ENCODE data around the gene COL9A3. TPM values are rescaled to one million over a fixed set of nuclear protein-coding genes. Genes with fewer than 3 reads are reported as not detected.

The COL9A3 gene
- total RNA-seq, 3 donors from 2014 or later (not counting 1 experiment from before 2014, with no cell fraction given), result 1.9 TPM; not detected in 2

GRCh38 chr20:62821726-62822210 is 4.9 kb downstream of the COL9A3 start:
- Histone ChIP-seq H3K27me3 (ENCODE audit: control insufficient read depth, insufficient read depth, low read length) (peaks cover 15% of the 10 kb centered on the region), H3K4me3 (ENCODE audit: low read length) (no peak overlapping the region), H3K27ac (ENCODE audit: low read length) (no peak overlapping the region), H3K4me1 (ENCODE audit: control insufficient read depth, insufficient read depth, low read length) (peaks cover 16% of the 10 kb centered on the region), H3K9me3 (ENCODE audit: control insufficient read depth, insufficient read depth, low read length) (no peaks in the 10 kb centered on the region), H3K36me3 (ENCODE audit: control insufficient read depth, insufficient read depth, low read length) (no peaks in the 10 kb centered on the region)
- TF ChIP-seq CTCF (IDR thresholded peaks at IDR 0.05), result no peak
- H3K36me3 Mint-ChIP-seq, result no peaks in the 10 kb centered on the region
- intact Hi-C loops (cut with micrococcal nuclease), result no loop called here
- H3K4me1 Mint-ChIP-seq, result no peaks in the 10 kb centered on the region
- no peak overlapping the region for H3K4me3 Mint-ChIP-seq
- peaks cover 0 to 8% of the 10 kb centered on the region in 2 donors for H3K27me3 Mint-ChIP-seq (ENCODE audit: low read depth in 2 of 2)
- 93% methylated on average over 12 of the region's 12 CpGs for WGBS (ENCODE audit: insufficient coverage)
- ATAC-seq (no peak), DNase-seq (no peak)
- H3K27ac Mint-ChIP-seq, result no peak overlapping the region
- no peaks in the 10 kb centered on the region for H3K9me3 Mint-ChIP-seq

- H3K4me3 ChIP-seq (ENCODE audit: low read length), result no peak overlapping the region
- H3K9me3 Mint-ChIP-seq, result no peaks in the 10 kb centered on the region
- ATAC-seq (no peak), DNase-seq (no peak)
- no peak overlapping the region for H3K4me3 Mint-ChIP-seq
- WGBS (ENCODE audit: insufficient coverage), result 78% methylated on average over 7 of the region's 7 CpGs
- no peaks in the 10 kb centered on the region for H3K36me3 ChIP-seq (ENCODE audit: control insufficient read depth, insufficient read depth, low read length)
- peaks cover 0 to 8% of the 10 kb centered on the region in 2 donors for H3K27me3 Mint-ChIP-seq (ENCODE audit: low read depth in 2 of 2)
- H3K27ac Mint-ChIP-seq, result no peak overlapping the region
- no peak for TF ChIP-seq CTCF (IDR thresholded peaks at IDR 0.05)
- intact Hi-C loops (cut with micrococcal nuclease), result no loop called here
- no peaks in the 10 kb centered on the region for H3K4me1 Mint-ChIP-seq
- no peak overlapping the region for H3K27ac ChIP-seq (ENCODE audit: low read length)
- H3K27me3 ChIP-seq (ENCODE audit: control insufficient read depth, insufficient read depth, low read length), result peaks cover 15% of the 10 kb centered on the region
- no peaks in the 10 kb centered on the region for H3K9me3 ChIP-seq (ENCODE audit: control insufficient read depth, insufficient read depth, low read length)
- no peaks in the 10 kb centered on the region for H3K36me3 Mint-ChIP-seq
- peaks cover 16% of the 10 kb centered on the region for H3K4me1 ChIP-seq (ENCODE audit: control insufficient read depth, insufficient read depth, low read length)
Measured at GRCh38 chr20:62822239-62822787, 5.5 kb downstream of the COL9A3 start.

DNA sequence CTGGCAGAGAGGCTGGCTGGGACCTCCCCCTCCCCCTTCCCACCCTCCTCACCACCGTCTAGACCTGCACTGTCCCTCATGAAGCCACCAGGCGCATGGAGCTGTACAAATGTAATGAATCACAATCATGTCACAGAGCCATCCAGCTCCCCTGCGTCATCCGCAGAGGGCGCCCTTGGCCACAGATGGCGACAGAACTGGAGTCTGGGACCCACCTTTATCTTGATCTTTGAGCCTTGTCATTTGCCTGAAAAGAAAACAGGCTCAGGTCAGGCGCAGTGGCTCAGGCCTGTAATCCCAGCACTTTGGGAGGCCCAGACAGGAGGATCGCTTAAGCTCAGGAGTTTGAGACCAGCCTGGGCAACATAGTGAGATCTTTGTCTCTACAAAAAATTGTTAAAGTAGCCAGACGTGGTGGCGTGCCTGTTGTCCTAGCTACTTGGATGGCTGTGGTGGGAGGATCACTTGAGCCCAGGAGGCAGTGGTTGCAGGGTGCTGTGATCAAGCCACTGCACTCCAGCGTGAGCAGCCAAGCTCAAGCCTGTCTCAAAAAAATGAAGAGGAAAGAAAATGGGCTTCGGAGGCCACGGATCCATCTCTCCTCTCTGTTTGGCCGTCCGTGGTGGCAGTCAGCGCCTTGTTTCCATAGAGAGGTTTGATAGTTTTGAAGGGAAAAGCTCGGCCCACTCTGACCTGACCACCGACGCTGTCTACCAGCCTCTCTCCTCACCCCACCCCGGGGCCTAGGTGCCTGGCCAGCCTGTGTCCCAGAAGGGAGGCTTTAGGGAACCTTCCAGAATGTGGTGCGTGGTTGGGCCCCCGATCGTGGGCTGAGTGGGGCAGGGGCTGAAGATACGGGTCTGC is 6.2 kb downstream of the COL9A3 start:
- Mint-ChIP-seq H3K27ac (no peak overlapping the region), H3K36me3 (no peaks in the 10 kb centered on the region), H3K9me3 (no peaks in the 10 kb centered on the region), H3K27me3 (ENCODE audit: low read depth in 2 of 2) (peaks cover 0 to 6% of the 10 kb centered on the region in 2 donors), H3K4me1 (no peaks in the 10 kb centered on the region), H3K4me3 (no peak overlapping the region)
- peak in 2 of 3 donors; percentile 28 to 51 for ATAC-seq
- 81% methylated on average over 21 of the region's 24 CpGs for WGBS (ENCODE audit: insufficient coverage)
- Histone ChIP-seq H3K27ac (ENCODE audit: low read length) (no peak overlapping the region), H3K4me3 (ENCODE audit: low read length) (no peak overlapping the region), H3K9me3 (ENCODE audit: control insufficient read depth, insufficient read depth, low read length) (no peaks in the 10 kb centered on the region), H3K4me1 (ENCODE audit: control insufficient read depth, insufficient read depth, low read length) (peaks cover 16% of the 10 kb centered on the region), H3K36me3 (ENCODE audit: control insufficient read depth, insufficient read depth, low read length) (no peaks in the 10 kb centered on the region), H3K27me3 (ENCODE audit: control insufficient read depth, insufficient read depth, low read length) (peaks cover 9% of the 10 kb centered on the region)
- peak in 1 of 2 donors; percentile 55 for DNase-seq
- intact Hi-C loops (cut with micrococcal nuclease), result no loop called here
- TF ChIP-seq CTCF (IDR thresholded peaks at IDR 0.05), result no peak

All from natural killer cell (primary cell).